ENCODE results near the gene GABPB1. TPM values are rescaled to one million over a fixed set of nuclear protein-coding genes. Genes with fewer than 3 reads are reported as not detected.

Gene GABPB1
- total RNA-seq, 2 donors from 2014 or later, result 9.7 to 11.5 TPM

- intact Hi-C loops (cut with DNase I), result no loop called here
- no peak for DNase-seq
- no peak for ATAC-seq
Observed at GRCh38 chr15:50295966-50296365, 59.0 kb downstream of the GABPB1 start.

GRCh38 chr15:50289749-50290148 lies 65.2 kb downstream of the GABPB1 start:
- DNase-seq (no peak), ATAC-seq (no peak)
- intact Hi-C loops (cut with DNase I), result no loop called here

GRCh38 chr15:50287324-50288116 lies 67.5 kb downstream of the GABPB1 start:
- DNase-seq (no peak), ATAC-seq (no peak)
- intact Hi-C loops (cut with DNase I), result no loop called here

GRCh38 chr15:50281427-50281826 lies 73.6 kb downstream of the GABPB1 start:
- no peak for ATAC-seq
- intact Hi-C loops (cut with DNase I), result no loop called here
- DNase-seq, result no peak

GRCh38 chr15:50280271-50280670 lies 74.7 kb downstream of the GABPB1 start:
- ATAC-seq (no peak), DNase-seq (no peak)
- intact Hi-C loops (cut with DNase I), result no loop called here

- no peak for ATAC-seq
- DNase-seq, result no peak
- intact Hi-C loops (cut with DNase I), result no loop called here
Observed at GRCh38 chr15:50278496-50278895, 76.5 kb downstream of the GABPB1 start.

GRCh38 chr15:50277370-50277769 lies 77.6 kb downstream of the GABPB1 start:
- DNase-seq (no peak), ATAC-seq (no peak)
- intact Hi-C loops (cut with DNase I), result no loop called here

- intact Hi-C loops (cut with DNase I), result no loop called here
- DNase-seq, result no peak
- no peak for ATAC-seq
Observed at GRCh38 chr15:50275908-50276307, 79.1 kb downstream of the GABPB1 start.

- intact Hi-C loops (cut with DNase I), result no loop called here
- DNase-seq, result no peak
- ATAC-seq, result no peak
Observed at GRCh38 chr15:50275091-50275490, 79.9 kb downstream of the GABPB1 start.

- intact Hi-C loops (cut with DNase I), result no loop called here
- ATAC-seq, result no peak
- DNase-seq, result no peak
Observed at GRCh38 chr15:50267577-50267976, 87.4 kb downstream of the GABPB1 start.

- ATAC-seq (no peak), DNase-seq (no peak)
Observed at GRCh38 chr15:50265620-50266019, 89.4 kb downstream of the GABPB1 start, which contains the start of gene HDC. Gene HDC, minus strand, starts transcription at chr15:50265726. Its CDS starts 103 bp downstream, at chr15:50265623.

GRCh38 chr15:50262533-50262932 lies 92.5 kb downstream of the GABPB1 start:
- peak in 1 of 2 donors; percentile 27 for ATAC-seq
- intact Hi-C loops (cut with DNase I), result no loop called here
- no peak for DNase-seq

More at GRCh38 chr15:50265620-50266019, 89.4 kb downstream of the GABPB1 start, which contains the start of gene HDC:
- intact Hi-C loops (cut with DNase I), result no loop called here

GRCh38 chr15:50261981-50262380 lies 93.0 kb downstream of the GABPB1 start:
- ATAC-seq, result no peak
- intact Hi-C loops (cut with DNase I), result no loop called here
- DNase-seq, result no peak

GRCh38 chr15:50260969-50261496 lies 94.0 kb downstream of the GABPB1 start:
- ATAC-seq (no peak), DNase-seq (no peak)
- intact Hi-C loops (cut with DNase I), result no loop called here

- ATAC-seq (no peak), DNase-seq (no peak)
- intact Hi-C loops (cut with DNase I), result no loop called here
Observed at GRCh38 chr15:50259276-50259675, 95.7 kb downstream of the GABPB1 start.

GRCh38 chr15:50257924-50258323 lies 97.1 kb downstream of the GABPB1 start:
- ATAC-seq, result no peak
- intact Hi-C loops (cut with DNase I), result no loop called here
- no peak for DNase-seq

GRCh38 chr15:50257332-50257731 lies 97.7 kb downstream of the GABPB1 start:
- intact Hi-C loops (cut with DNase I), result no loop called here
- DNase-seq (no peak), ATAC-seq (no peak)

GRCh38 chr15:50256188-50257041 lies 98.6 kb downstream of the GABPB1 start:
- ATAC-seq (no peak), DNase-seq (no peak)
- intact Hi-C loops (cut with DNase I), result no loop called here

- DNase-seq (no peak), ATAC-seq (no peak)
- intact Hi-C loops (cut with DNase I), result no loop called here
Observed at GRCh38 chr15:50252556-50252955, 102.4 kb downstream of the GABPB1 start.

GRCh38 chr15:50251638-50252182 lies 103.3 kb downstream of the GABPB1 start:
- intact Hi-C loops (cut with DNase I), result no loop called here
- ATAC-seq (no peak), DNase-seq (no peak)
